Coronary artery (tissue), 2 donors: ENCODE measurements around the gene FAHD2A.
A peak's percentile ranks its signal among the peaks of the same experiment; 100 is the strongest.

ENCODE experiments used
- DNase-seq: peaks from one replicate; pipeline ENCODE4 v3.0.0-alpha.2; 2017; ENCODE audit warnings: low spot score
- H3K27ac ChIP-seq, 2 donors: fragments of 200-600 bp; sonication (generic); one replicate each; pipeline ENCODE4 v1.5.1; 2016 to 2019
- H3K4me3 ChIP-seq: fragments of 200-600 bp; sonication (generic); 2 replicates; pipeline ENCODE4 v1.5.1; 2016; ENCODE audit warnings: mild to moderate bottlenecking, moderate library complexity
- CTCF ChIP-seq: fragments of 200-600 bp; sonication (generic); IDR thresholded peaks from one replicate; pipeline ENCODE4 v1.5.1; 2019; ENCODE audit warnings: antibody characterized with exemption

FAHD2A gene

GRCh38 chr2:95366514-95366913 lies 36.0 kb upstream of the FAHD2A start:
- Histone ChIP-seq H3K27ac (no peak overlapping the region), H3K4me3 (no peak overlapping the region)
- TF ChIP-seq CTCF: no peak
- no peak for DNase-seq

- H3K27ac ChIP-seq: no peak overlapping the region
- H3K4me3 ChIP-seq: no peak overlapping the region
- no peak for TF ChIP-seq CTCF
- peak; percentile 63 for DNase-seq
Observed at GRCh38 chr2:95372216-95372829, 30.2 kb upstream of the FAHD2A start.

DNA sequence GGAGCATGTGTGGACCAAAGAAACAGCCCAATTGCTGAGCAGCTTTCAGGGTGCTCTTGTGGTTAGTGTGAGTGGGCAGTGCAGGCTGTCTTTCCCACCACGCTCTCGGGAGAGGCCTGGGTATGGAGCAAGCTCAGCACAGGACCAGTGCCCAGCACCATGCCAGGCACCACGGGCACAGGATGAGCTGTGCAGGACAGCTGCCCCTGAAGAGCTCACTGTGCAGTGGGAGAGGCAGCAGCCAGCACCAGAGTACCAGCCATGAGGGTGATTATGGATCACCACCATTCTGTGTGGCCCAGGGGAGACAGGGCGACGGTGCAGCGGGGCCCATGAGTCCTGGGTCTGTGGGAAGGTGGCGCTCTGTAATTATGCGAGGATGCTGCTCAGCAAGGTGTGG lies 29.7 kb upstream of the FAHD2A start:
- DNase-seq: peak; percentile 53
- TF ChIP-seq CTCF: no peak
- no peak overlapping the region for H3K4me3 ChIP-seq
- H3K27ac ChIP-seq: no peak overlapping the region

- no peak for TF ChIP-seq CTCF
- Histone ChIP-seq H3K27ac (no peak overlapping the region), H3K4me3 (no peak overlapping the region)
- DNase-seq: peak; percentile 50
Observed at GRCh38 chr2:95374029-95374428, 28.5 kb upstream of the FAHD2A start.

GRCh38 chr2:95374451-95374920 lies 28.0 kb upstream of the FAHD2A start:
- TF ChIP-seq CTCF: no peak

DNA sequence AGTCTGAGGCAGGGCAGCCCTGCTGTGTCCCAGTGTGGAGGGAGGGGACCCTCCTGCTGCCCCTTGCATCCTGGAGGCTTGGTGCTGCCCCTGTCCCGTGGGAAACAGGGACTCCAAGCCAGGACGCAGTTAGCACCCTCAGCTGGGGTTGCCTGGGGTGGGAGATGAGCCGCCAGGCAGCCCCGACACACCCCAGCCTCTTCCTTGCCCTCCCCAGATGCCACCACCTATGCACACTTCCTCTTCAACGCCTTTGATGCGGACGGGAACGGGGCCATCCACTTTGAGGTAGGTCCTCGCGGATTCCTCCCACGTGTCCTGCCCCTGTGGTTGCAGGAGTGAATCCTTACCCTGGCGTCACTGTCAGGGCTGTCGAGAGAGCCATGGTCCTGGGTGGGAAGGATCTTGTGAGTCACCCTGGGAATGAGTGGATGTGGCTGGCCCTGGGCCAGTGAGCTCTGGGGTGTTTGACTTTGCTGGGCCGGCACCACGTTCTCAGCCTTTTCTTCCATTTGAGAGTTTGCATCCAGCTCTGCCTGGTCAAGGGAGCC lies 27.5 kb upstream of the FAHD2A start:
- TF ChIP-seq CTCF: no peak
- no peak for DNase-seq
- Histone ChIP-seq H3K27ac (no peak overlapping the region), H3K4me3 (no peak overlapping the region)

More at GRCh38 chr2:95374451-95374920, 28.0 kb upstream of the FAHD2A start:
- Histone ChIP-seq H3K27ac (no peak overlapping the region), H3K4me3 (no peak overlapping the region)
- DNase-seq: peak; percentile 46

DNA sequence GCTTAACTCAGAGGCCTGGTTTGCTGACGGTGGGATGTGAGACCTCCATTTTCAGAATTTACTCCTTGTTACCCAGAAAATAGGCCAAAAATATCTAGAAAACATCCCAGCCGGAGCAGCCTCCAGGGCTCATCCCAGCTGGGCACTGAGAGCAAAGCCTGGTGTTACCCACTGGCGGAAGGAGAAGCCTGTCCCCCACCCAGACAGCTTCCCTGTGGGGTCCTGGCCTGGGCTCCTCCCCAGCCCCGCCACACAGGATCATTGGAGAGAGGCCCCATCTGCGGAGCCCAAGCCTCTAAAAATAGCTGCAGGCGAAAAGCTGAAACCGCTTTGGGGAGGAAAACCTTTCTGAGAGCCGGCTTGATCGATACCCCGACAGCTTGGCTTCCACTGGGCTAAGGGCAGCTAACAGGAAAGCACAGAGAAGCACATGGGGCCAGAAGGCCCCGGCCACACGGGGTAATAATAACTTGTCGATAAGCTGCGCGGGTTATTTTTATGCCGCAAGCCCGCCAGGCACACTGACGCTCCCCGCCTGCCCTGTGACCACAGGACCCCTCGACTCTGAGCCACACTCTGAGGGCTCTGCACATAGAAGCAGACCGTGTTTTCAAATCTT lies 26.9 kb upstream of the FAHD2A start:
- peak; percentile 64 for DNase-seq
- Histone ChIP-seq H3K4me3 (no peak overlapping the region), H3K27ac (no peak overlapping the region)
- no peak for TF ChIP-seq CTCF
